NB4 (cell line): ENCODE measurements around the gene TCTN3.

Experiments
- TF ChIP-seq, protein P1 (sequence below): IDR thresholded peaks from one replicate; pipeline ENCODE4 v1.5.1; 2012; ENCODE audit warnings: low read depth, low read length
- TF ChIP-seq, protein P2 (sequence below): IDR thresholded peaks from 2 replicates; pipeline ENCODE4 v1.6.1; 2011; ENCODE audit warnings: low read depth, low read length

- TF ChIP-seq, protein P1, sequence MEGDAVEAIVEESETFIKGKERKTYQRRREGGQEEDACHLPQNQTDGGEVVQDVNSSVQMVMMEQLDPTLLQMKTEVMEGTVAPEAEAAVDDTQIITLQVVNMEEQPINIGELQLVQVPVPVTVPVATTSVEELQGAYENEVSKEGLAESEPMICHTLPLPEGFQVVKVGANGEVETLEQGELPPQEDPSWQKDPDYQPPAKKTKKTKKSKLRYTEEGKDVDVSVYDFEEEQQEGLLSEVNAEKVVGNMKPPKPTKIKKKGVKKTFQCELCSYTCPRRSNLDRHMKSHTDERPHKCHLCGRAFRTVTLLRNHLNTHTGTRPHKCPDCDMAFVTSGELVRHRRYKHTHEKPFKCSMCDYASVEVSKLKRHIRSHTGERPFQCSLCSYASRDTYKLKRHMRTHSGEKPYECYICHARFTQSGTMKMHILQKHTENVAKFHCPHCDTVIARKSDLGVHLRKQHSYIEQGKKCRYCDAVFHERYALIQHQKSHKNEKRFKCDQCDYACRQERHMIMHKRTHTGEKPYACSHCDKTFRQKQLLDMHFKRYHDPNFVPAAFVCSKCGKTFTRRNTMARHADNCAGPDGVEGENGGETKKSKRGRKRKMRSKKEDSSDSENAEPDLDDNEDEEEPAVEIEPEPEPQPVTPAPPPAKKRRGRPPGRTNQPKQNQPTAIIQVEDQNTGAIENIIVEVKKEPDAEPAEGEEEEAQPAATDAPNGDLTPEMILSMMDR: no peak
- TF ChIP-seq, protein P2, sequence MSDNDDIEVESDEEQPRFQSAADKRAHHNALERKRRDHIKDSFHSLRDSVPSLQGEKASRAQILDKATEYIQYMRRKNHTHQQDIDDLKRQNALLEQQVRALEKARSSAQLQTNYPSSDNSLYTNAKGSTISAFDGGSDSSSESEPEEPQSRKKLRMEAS: no peak
Measured at GRCh38 chr10:95655571-95656290, 38.0 kb downstream of the TCTN3 start.
